Central memory CD8-positive, alpha-beta T cell (primary cell): ENCODE results near the gene ARHGAP45.

ENCODE experiments used
- ATAC-seq: fragments of 150-1000 bp; cut with Tn5 transposase; replicated peaks from 2 replicates; pipeline ENCODE4 v1.10.0; 2022; ENCODE audit warnings: mild to moderate bottlenecking, moderate FRiP score, moderate number of reproducible peaks; ENCODE audit not compliant: poor library complexity, severe bottlenecking; ENCODE audit errors: extremely low read depth
- DNase-seq, 2 donors: peaks; one replicate each; pipeline ENCODE4 v3.0.0; 2021; ENCODE audit warnings: low spot score in 2 of 2
- H3K27ac Mint-ChIP-seq: one replicate; pipeline ENCODE4 v1.8.0; 2022; ENCODE audit warnings: low read depth, mild to moderate bottlenecking, moderate library complexity, mixed read lengths
- H3K27me3 Mint-ChIP-seq: one replicate; pipeline ENCODE4 v1.8.0; 2022; ENCODE audit warnings: mixed read lengths
- H3K36me3 Mint-ChIP-seq: one replicate; pipeline ENCODE4 v1.8.0; 2022; ENCODE audit warnings: mild to moderate bottlenecking, moderate library complexity, mixed read lengths; ENCODE audit not compliant: insufficient read depth
- H3K4me1 Mint-ChIP-seq: one replicate; pipeline ENCODE4 v1.8.0; 2022; ENCODE audit warnings: mixed read lengths
- H3K4me3 Mint-ChIP-seq: one replicate; pipeline ENCODE4 v1.8.0; 2022; ENCODE audit warnings: mild to moderate bottlenecking, moderate library complexity, mixed read lengths
- H3K9me3 Mint-ChIP-seq: one replicate; pipeline ENCODE4 v1.8.0; 2022; ENCODE audit warnings: mixed read lengths

The ARHGAP45 gene

DNA sequence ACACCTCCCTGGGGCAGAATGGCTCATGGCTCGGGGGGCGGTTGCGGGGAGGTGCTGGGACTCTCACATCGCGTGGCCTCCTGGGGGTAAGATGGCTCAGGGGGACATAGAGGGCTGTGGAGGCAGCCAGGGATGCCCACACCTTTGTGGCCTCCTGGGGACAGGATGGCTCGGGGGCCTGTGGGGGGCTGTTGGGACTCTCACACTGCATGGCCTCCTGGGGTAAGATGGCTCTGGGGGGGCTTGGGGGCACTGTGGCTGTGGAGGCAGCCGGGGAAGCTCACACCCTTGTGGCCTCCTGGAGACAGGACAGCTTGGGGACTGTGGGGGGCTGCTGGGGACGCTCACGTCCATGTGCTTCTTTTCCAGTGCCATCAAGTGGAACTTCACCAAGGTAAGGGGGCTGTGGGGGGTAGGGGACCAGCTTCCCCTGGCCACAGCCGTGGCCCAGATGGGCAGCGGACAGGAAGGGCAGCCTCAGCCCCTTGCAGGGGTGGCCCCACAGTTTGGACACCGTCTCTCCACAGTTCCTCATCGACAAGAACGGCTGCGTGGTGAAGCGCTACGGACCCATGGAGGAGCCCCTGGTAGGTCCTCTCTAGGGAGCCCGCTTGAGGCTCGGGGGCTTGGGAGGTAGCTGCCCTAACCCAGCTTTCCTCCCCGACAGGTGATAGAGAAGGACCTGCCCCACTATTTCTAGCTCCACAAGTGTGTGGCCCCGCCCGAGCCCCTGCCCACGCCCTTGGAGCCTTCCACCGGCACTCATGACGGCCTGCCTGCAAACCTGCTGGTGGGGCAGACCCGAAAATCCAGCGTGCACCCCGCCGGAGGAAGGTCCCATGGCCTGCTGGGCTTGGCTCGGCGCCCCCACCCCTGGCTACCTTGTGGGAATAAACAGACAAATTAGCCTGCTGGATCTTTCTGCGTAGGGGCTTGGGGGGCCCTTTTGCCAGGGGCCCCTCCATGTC is 39.2 kb downstream of the ARHGAP45 start:
- Mint-ChIP-seq H3K4me3 (peak overlapping the region; percentile 58), H3K27me3 (no peaks in the 10 kb centered on the region)
- no peak for DNase-seq

DNA sequence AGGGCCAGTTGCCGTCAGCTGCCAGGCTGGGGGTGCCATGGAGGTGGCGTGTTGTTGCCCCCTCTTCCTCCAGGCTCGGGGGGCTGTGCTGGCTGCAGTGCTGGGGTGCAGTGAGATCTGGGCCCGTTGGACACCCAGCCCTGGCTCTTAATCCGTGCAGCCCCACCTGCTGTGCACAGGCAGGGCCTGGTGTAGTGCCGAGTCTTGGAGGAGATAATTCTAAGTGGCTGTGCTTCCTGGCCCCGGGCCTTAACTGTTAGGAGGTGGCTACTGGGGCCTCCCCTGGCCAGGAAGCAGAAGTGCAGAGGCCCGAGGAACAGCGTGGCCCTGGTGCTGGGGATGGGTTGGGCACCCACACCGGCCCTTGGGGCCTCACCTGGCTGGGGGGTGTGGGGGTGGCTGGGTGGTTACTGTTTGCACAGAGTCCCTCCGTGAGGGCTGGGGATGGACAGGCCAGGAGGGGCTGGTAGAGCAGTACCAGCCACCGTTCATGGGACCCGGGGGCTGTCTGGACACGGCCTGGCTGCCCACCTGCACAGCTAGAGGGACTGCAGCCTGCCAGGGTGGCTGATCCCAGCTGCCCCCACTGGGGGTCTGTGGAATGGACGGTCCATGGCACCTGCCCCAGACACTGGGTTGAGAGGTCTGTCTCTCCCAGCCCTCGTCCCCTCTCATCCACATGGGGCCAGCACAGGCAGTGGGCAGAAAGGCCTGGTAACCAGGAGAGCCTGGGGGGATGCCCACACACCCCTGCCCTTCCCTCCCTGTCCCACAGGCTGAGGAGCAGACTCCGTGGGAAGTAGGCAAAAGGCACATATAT is 40.1 kb downstream of the ARHGAP45 start:
- H3K27ac Mint-ChIP-seq, result no peak overlapping the region
- peaks cover 11% of the 10 kb centered on the region for H3K4me1 Mint-ChIP-seq
- peaks cover 31% of the 10 kb centered on the region for H3K36me3 Mint-ChIP-seq
- ATAC-seq (no peak), DNase-seq (no peak)
- H3K4me3 Mint-ChIP-seq, result peak overlapping the region; percentile 34
- no peaks in the 10 kb centered on the region for H3K9me3 Mint-ChIP-seq
- no peaks in the 10 kb centered on the region for H3K27me3 Mint-ChIP-seq

More for the DNA sequence above, 39.2 kb downstream of the ARHGAP45 start:
- peaks cover 31% of the 10 kb centered on the region for H3K36me3 Mint-ChIP-seq
- H3K4me1 Mint-ChIP-seq, result peaks cover 11% of the 10 kb centered on the region
- peak overlapping the region; percentile 65 for H3K27ac Mint-ChIP-seq
- H3K9me3 Mint-ChIP-seq, result no peaks in the 10 kb centered on the region
- ATAC-seq, result no peak

- no peak overlapping the region for H3K4me3 Mint-ChIP-seq
- peaks cover 29% of the 10 kb centered on the region for H3K36me3 Mint-ChIP-seq
- no peak for DNase-seq
- no peak overlapping the region for H3K27ac Mint-ChIP-seq
- no peak for ATAC-seq
- H3K9me3 Mint-ChIP-seq, result no peaks in the 10 kb centered on the region
- H3K27me3 Mint-ChIP-seq, result no peaks in the 10 kb centered on the region
- H3K4me1 Mint-ChIP-seq, result peaks cover 8% of the 10 kb centered on the region
Observed at GRCh38 chr19:1107661-1108261, 40.8 kb downstream of the ARHGAP45 start.

DNA sequence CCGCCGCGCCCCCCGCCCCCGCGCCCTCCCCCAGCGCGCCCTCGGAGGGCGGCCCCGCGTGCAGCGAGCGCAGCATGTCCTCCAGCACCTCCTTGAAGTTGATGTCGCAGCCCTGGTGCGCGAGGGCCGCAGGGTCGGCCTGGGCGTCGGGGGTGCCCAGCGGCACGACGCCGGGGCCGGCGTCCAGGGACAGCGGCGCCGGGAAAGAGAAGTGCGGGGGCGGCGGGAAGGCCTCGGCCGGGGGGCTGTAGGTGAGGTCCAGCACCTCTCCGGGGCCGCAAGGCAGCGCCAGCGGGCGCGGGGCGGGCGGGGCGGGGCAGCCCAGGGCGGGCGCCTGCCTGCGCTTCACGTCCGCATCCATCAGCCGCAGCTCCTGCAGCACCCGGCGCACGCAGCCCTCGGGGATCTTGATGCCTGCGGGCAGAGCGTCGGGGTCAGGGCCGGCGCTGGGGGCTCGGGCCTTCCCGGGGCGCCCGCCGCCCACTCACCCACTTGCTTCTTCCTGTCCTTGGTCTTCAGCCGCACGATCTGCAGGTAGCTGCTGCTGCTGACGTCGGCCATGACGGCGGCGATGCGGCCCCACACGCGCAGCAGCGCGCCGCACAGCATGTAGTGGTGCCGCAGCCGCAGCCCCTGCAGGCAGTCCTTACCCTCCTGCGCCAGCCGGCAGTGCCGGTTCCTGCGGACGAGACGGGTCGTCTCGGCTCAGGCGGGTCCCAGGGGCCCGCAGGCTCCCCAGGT is 41.5 kb downstream of the ARHGAP45 start:
- Mint-ChIP-seq H3K4me3 (no peak overlapping the region), H3K27ac (no peak overlapping the region), H3K36me3 (peaks cover 26% of the 10 kb centered on the region), H3K9me3 (no peaks in the 10 kb centered on the region), H3K27me3 (no peaks in the 10 kb centered on the region), H3K4me1 (peaks cover under 1% of the 10 kb centered on the region)
- DNase-seq, result no peak
- no peak for ATAC-seq

GRCh38 chr19:1109032-1109551 is 42.1 kb downstream of the ARHGAP45 start:
- DNase-seq, result no peak
- Mint-ChIP-seq H3K36me3 (peaks cover 22% of the 10 kb centered on the region), H3K4me1 (no peaks in the 10 kb centered on the region), H3K9me3 (no peaks in the 10 kb centered on the region), H3K4me3 (no peak overlapping the region), H3K27ac (no peak overlapping the region), H3K27me3 (no peaks in the 10 kb centered on the region)
- no peak for ATAC-seq

GRCh38 chr19:1109697-1110671 is 43.0 kb downstream of the ARHGAP45 start:
- DNase-seq (no peak), ATAC-seq (no peak)
- Mint-ChIP-seq H3K9me3 (no peaks in the 10 kb centered on the region), H3K4me1 (no peaks in the 10 kb centered on the region), H3K27me3 (no peaks in the 10 kb centered on the region), H3K4me3 (no peak overlapping the region), H3K36me3 (peaks cover 23% of the 10 kb centered on the region), H3K27ac (peak overlapping the region; percentile 19)

GRCh38 chr19:1110809-1111640 is 44.1 kb downstream of the ARHGAP45 start:
- Mint-ChIP-seq H3K27ac (no peak overlapping the region), H3K4me3 (no peak overlapping the region), H3K4me1 (no peaks in the 10 kb centered on the region), H3K36me3 (peaks cover 18% of the 10 kb centered on the region), H3K27me3 (no peaks in the 10 kb centered on the region), H3K9me3 (no peaks in the 10 kb centered on the region)
- ATAC-seq (no peak), DNase-seq (no peak)

DNA sequence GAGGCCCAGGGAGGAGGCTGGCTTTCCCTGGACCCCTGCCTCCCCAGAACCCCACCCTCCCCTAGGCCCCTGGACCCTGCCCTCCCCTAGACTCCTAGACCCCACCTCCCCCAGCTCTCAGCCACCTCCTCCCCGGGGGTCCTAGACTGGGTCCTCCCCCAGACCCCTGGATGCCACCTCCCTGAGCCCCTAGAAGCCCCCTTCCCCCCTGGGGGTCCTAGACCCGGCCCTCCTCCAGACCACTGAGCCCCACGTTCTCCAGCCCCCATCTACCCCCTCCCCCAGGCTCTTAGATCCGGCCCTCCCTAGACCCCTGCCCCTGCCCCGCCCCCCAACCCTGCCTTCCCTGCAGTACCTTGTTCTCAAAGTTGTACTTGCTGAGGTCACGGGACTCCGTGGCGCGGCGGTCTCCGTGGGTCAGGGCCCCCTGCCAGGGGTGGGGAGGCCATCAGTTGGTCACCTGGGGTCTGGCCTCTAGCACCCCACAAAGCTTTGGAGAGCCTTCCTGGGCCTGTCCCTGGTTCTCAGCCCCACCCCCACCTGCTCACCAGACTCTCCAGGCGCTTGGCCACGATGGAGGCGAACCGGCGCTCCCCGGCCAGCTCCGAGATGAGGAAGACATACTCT is 44.8 kb downstream of the ARHGAP45 start:
- Mint-ChIP-seq H3K36me3 (peaks cover 17% of the 10 kb centered on the region), H3K4me1 (no peaks in the 10 kb centered on the region), H3K9me3 (no peaks in the 10 kb centered on the region), H3K4me3 (no peak overlapping the region), H3K27me3 (no peaks in the 10 kb centered on the region), H3K27ac (no peak overlapping the region)
- no peak for DNase-seq
- no peak for ATAC-seq

DNA sequence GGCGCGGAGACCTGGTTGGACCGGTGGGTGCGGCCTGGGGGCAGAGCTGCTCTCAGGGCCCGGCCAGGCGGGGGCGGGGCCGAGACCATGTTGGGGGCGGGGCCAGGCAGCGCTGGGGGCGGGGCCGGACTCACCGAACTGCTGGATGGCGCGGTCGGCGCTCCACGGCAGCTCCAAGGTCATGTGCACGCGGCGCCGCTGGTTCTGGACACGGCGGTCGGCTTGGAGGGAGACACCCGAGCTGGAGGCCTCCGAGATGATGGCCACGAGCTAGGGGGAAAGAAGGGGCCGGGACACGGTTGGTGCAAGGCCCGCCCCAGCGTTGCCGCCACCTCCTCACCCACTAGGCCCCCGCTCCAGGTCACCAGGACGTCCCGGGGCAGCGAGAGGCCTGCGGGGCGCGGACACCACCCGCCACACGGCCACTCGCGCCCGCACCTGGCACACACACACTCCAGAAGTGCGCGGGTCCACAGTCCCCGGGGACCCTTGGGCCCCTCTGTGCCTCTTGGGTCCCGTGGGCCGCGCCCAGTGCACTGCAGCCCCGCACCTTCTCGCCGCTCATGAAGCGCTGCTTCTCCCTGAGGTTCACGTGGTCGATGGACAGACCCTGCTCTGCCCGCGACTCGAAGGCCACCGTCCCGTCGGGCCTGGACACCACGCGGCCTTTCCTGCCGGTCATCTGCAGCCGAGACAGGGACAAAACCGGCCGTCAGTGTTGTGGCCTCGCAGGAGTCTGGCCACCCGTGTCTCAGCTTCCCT is 45.5 kb downstream of the ARHGAP45 start:
- no peaks in the 10 kb centered on the region for H3K9me3 Mint-ChIP-seq
- no peak overlapping the region for H3K4me3 Mint-ChIP-seq
- ATAC-seq, result no peak
- H3K4me1 Mint-ChIP-seq, result no peaks in the 10 kb centered on the region
- peaks cover 17% of the 10 kb centered on the region for H3K36me3 Mint-ChIP-seq
- H3K27ac Mint-ChIP-seq, result no peak overlapping the region
- no peaks in the 10 kb centered on the region for H3K27me3 Mint-ChIP-seq
- no peak for DNase-seq
